SK-N-SH (cell line): ENCODE results near the gene NYAP2. TPM values are rescaled to one million over a fixed set of nuclear protein-coding genes. Genes with fewer than 3 reads are reported as not detected.

ENCODE experiments used
- CTCF ChIA-PET: fragments of 300-600, 350-600 bp; formaldehyde crosslinking; extraction: SDS; loops from one replicate; lab custom pipeline; 2021; lab: Yijun Ruan, JAX
- POLR2A ChIA-PET: fragments of 350-600 bp; sonication (Branson Sonifier 250); formaldehyde crosslinking; extraction: SDS; loops from one replicate; lab custom pipeline; 2020; ENCODE audit warnings: antibody characterized with exemption, inconsistent platforms; lab: Yijun Ruan, JAX
- DNase-seq: peaks from one replicate; pipeline ENCODE4 v3.0.0; 2012
- H2AFZ ChIP-seq: fragments of 200-600 bp; sonication (generic); 2 replicates; pipeline ENCODE4 v1.8.1; 2016; ENCODE audit warnings: antibody characterized with exemption, mild to moderate bottlenecking, low read depth
- H3F3A ChIP-seq: fragments of 200-600 bp; sonication (generic); replicated peaks from 2 replicates; pipeline ENCODE3; 2016; ENCODE audit warnings: antibody characterized with exemption, mild to moderate bottlenecking; ENCODE audit not compliant: insufficient read depth
- H3K27ac ChIP-seq, 2 experiments: fragments of 200-500 bp in 1 of 2; fragments of 200-600 bp in 1 of 2; sonication (Bioruptor generic) in 1 of 2; sonication (generic), shearing (Covaris generic) in 1 of 2; 2 replicates each; pipeline versions ENCODE4 v1.5.1 to v1.6.1; 2014 to 2016; ENCODE audit warnings: low read depth in 2 of 2, inconsistent platforms in 1 of 2, low read length in 1 of 2, mild to moderate bottlenecking in 1 of 2, mixed read lengths in 1 of 2
- H3K27me3 ChIP-seq: fragments of 200-600 bp; sonication (generic), shearing (Covaris generic); 2 replicates; pipeline ENCODE4 v1.6.1; 2016; ENCODE audit warnings: mixed run types; ENCODE audit not compliant: insufficient read depth
- H3K36me3 ChIP-seq, 2 experiments: fragments of 200-500 bp in 1 of 2; fragments of 200-600 bp in 1 of 2; sonication (Bioruptor generic) in 1 of 2; sonication (generic) in 1 of 2; replicated peaks in 1 of 2; 2 replicates each; pipeline versions ENCODE3 to v1.5.1; 2014 to 2016; ENCODE audit warnings: low read length in 1 of 2, mild to moderate bottlenecking in 1 of 2; ENCODE audit not compliant: insufficient read depth in 2 of 2, control insufficient read depth in 1 of 2
- H3K4me1 ChIP-seq, 2 experiments: fragments of 200-500 bp in 1 of 2; fragments of 200-600 bp in 1 of 2; sonication (Bioruptor generic) in 1 of 2; sonication (generic), shearing (Covaris generic) in 1 of 2; 2 replicates each; pipeline versions ENCODE4 v1.5.1 to v1.6.1; 2014 to 2016; ENCODE audit warnings: low read depth in 1 of 2, low read length in 1 of 2, mixed run types in 1 of 2; ENCODE audit not compliant: insufficient read depth in 2 of 2, control insufficient read depth in 1 of 2
- H3K4me2 ChIP-seq: fragments of 200-600 bp; sonication (generic), shearing (Covaris generic); 2 replicates; pipeline ENCODE4 v1.6.1; 2017; ENCODE audit warnings: mixed run types
- H3K4me3 ChIP-seq, 2 experiments: fragments of 200-500 bp in 1 of 2; fragments of 200-600 bp in 1 of 2; sonication (Bioruptor generic) in 1 of 2; sonication (generic), shearing (Covaris generic) in 1 of 2; 2 replicates each; pipeline versions ENCODE4 v1.5.1 to v1.8.1; 2014 to 2016; ENCODE audit warnings: low read depth in 2 of 2, inconsistent platforms in 1 of 2, low read length in 1 of 2, mild to moderate bottlenecking in 1 of 2, mixed read lengths in 1 of 2, moderate library complexity in 1 of 2
- H3K79me2 ChIP-seq: fragments of 200-600 bp; sonication (generic); 2 replicates; pipeline ENCODE4 v1.8.1; 2017; ENCODE audit warnings: mild to moderate bottlenecking; ENCODE audit not compliant: insufficient read depth
- H3K9ac ChIP-seq: fragments of 200-600 bp; sonication (generic); 2 replicates; pipeline ENCODE4 v1.6.1; 2017; ENCODE audit warnings: mixed run types
- H3K9me2 ChIP-seq: fragments of 200-600 bp; sonication (generic); 2 replicates; pipeline ENCODE4 v1.6.1; 2017; ENCODE audit warnings: mixed run types
- H3K9me3 ChIP-seq: fragments of 200-600 bp; sonication (generic); 2 replicates; pipeline ENCODE4 v1.6.1; 2017; ENCODE audit warnings: mixed run types, mild to moderate bottlenecking, moderate library complexity
- H4K20me1 ChIP-seq: fragments of 200-600 bp; sonication (generic); 2 replicates; pipeline ENCODE4 v1.6.1; 2017; ENCODE audit warnings: mild to moderate bottlenecking, mixed run types; ENCODE audit not compliant: insufficient read depth
- CHD2 ChIP-seq: fragments of 150-350 bp; IDR thresholded peaks from 2 replicates; pipeline ENCODE4 v1.6.1; 2018; ENCODE audit warnings: low read length; ENCODE audit not compliant: partially characterized antibody
- GABPA ChIP-seq: IDR thresholded peaks from 2 replicates; pipeline ENCODE4 v1.4.0; 2012; ENCODE audit warnings: low read depth, mild to moderate bottlenecking
- JUND ChIP-seq: IDR thresholded peaks from 2 replicates; pipeline ENCODE4 v1.4.0; 2012
- MEF2A ChIP-seq: IDR thresholded peaks from 2 replicates; pipeline ENCODE4 v1.4.0; 2012; ENCODE audit warnings: low read depth, borderline replicate concordance
- MXI1 ChIP-seq: IDR thresholded peaks from 2 replicates; pipeline ENCODE4 v1.6.1; 2012; ENCODE audit warnings: mild to moderate bottlenecking, low read depth, low read length, improper control_type of control experiment
- POLR2AphosphoS5 ChIP-seq: IDR thresholded peaks from 2 replicates; pipeline ENCODE4 v1.6.1; 2012; ENCODE audit warnings: low read depth, low read length
- RAD21 ChIP-seq: IDR thresholded peaks from 2 replicates; pipeline ENCODE4 v1.6.1; 2012; ENCODE audit warnings: mild to moderate bottlenecking, low read length
- SIN3A ChIP-seq: IDR thresholded peaks from 2 replicates; pipeline ENCODE4 v1.6.1; 2012; ENCODE audit warnings: low read depth, mild to moderate bottlenecking, low read length, moderate library complexity, borderline replicate concordance
- TEAD4 ChIP-seq: IDR thresholded peaks from 2 replicates; pipeline ENCODE4 v1.4.0; 2012; ENCODE audit warnings: mild to moderate bottlenecking, borderline replicate concordance; ENCODE audit not compliant: insufficient read depth
- WGBS: methylation state at CpG from one replicate; pipeline ENCODE4 v1.1.6; 2017; ENCODE audit warnings: low lambda C conversion rate; 5-methylcytosine and 5-hydroxymethylcytosine counted together
- polyA plus RNA-seq, 3 experiments: library from polyadenylated mRNA; depleted of rRNA; stranded (reverse); fragments of >200 nt; gene quantifications; 2 replicates each; pipeline ENCODE4 v1.2.3, GENCODE V29; 2012
- TF ChIP-seq, protein P1 (sequence below): IDR thresholded peaks from 2 replicates; pipeline ENCODE4 v1.4.0; 2012; ENCODE audit warnings: low read depth, borderline replicate concordance
- TF ChIP-seq, protein P2 (sequence below): fragments of 200-600 bp; sonication (generic); IDR thresholded peaks from 2 replicates; pipeline ENCODE4 v1.6.1; 2017; ENCODE audit warnings: antibody characterized with exemption, mild to moderate bottlenecking, moderate library complexity
- TF ChIP-seq, protein P3 (sequence below): IDR thresholded peaks from 2 replicates; pipeline ENCODE4 v1.4.0; 2012; ENCODE audit warnings: low read depth, borderline replicate concordance
- TF ChIP-seq, protein P4 (sequence below): fragments of 150-350 bp; IDR thresholded peaks from 2 replicates; pipeline ENCODE4 v1.6.1; 2017; ENCODE audit warnings: antibody characterized with exemption, low read length, low read depth, borderline replicate concordance
- TF ChIP-seq, protein P5 (sequence below): IDR thresholded peaks from 2 replicates; pipeline ENCODE4 v1.6.1; 2012; ENCODE audit warnings: mild to moderate bottlenecking, low read depth, low read length, moderate library complexity

Gene NYAP2
- polyA plus RNA-seq, 1 of the 3 experiments (the other 2 are of a cell fraction): not detected

DNA sequence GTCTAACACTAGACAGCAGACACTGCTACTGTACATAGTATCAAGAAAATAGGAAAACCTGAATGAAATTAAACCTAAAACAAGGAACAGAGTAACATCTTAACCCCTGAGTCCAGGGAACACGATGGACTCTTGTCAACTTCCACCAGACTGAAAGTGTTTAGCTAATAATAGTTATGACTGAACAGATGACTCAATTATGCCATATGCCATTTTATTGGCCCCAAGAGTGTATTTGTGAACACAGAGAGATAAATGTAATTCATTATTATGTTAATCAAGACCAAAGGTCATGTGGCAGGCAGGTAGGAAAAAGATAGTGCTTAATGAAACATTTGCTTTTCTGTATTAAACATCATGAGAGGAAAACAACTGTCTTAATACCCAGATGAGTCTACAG is 58.0 kb downstream of the NYAP2 start:
- Histone ChIP-seq H3K79me2 (no peaks in the 10 kb centered on the region), H3K27ac (no peak overlapping the region), H3K9me2 (no peaks in the 10 kb centered on the region), H3K36me3 (no peaks in the 10 kb centered on the region), H3K4me1 (no peaks in the 10 kb centered on the region), H3K9me3 (no peaks in the 10 kb centered on the region), H3K4me2 (no peak overlapping the region), H3F3A (no peaks in the 10 kb centered on the region), H4K20me1 (no peaks in the 10 kb centered on the region), H3K9ac (no peak overlapping the region), H3K27me3 (no peaks in the 10 kb centered on the region), H3K4me3 (no peak overlapping the region), H2AFZ (no peak overlapping the region)
- no peak for DNase-seq
- 15% methylated on average over 1 of the region's 1 CpG for WGBS
- ChIA-PET CTCF (no interaction called here), POLR2A (no interaction called here)
- TF ChIP-seq RAD21 (no peak), JUND (no peak), SIN3A (no peak), MXI1 (no peak), POLR2AphosphoS5 (no peak), TEAD4 (no peak), MEF2A (no peak), GABPA (no peak)
- TF ChIP-seq, protein P1, sequence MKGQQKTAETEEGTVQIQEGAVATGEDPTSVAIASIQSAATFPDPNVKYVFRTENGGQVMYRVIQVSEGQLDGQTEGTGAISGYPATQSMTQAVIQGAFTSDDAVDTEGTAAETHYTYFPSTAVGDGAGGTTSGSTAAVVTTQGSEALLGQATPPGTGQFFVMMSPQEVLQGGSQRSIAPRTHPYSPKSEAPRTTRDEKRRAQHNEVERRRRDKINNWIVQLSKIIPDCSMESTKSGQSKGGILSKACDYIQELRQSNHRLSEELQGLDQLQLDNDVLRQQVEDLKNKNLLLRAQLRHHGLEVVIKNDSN: no peak
- TF ChIP-seq, protein P2, sequence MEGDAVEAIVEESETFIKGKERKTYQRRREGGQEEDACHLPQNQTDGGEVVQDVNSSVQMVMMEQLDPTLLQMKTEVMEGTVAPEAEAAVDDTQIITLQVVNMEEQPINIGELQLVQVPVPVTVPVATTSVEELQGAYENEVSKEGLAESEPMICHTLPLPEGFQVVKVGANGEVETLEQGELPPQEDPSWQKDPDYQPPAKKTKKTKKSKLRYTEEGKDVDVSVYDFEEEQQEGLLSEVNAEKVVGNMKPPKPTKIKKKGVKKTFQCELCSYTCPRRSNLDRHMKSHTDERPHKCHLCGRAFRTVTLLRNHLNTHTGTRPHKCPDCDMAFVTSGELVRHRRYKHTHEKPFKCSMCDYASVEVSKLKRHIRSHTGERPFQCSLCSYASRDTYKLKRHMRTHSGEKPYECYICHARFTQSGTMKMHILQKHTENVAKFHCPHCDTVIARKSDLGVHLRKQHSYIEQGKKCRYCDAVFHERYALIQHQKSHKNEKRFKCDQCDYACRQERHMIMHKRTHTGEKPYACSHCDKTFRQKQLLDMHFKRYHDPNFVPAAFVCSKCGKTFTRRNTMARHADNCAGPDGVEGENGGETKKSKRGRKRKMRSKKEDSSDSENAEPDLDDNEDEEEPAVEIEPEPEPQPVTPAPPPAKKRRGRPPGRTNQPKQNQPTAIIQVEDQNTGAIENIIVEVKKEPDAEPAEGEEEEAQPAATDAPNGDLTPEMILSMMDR: no peak
- TF ChIP-seq, protein P3, sequence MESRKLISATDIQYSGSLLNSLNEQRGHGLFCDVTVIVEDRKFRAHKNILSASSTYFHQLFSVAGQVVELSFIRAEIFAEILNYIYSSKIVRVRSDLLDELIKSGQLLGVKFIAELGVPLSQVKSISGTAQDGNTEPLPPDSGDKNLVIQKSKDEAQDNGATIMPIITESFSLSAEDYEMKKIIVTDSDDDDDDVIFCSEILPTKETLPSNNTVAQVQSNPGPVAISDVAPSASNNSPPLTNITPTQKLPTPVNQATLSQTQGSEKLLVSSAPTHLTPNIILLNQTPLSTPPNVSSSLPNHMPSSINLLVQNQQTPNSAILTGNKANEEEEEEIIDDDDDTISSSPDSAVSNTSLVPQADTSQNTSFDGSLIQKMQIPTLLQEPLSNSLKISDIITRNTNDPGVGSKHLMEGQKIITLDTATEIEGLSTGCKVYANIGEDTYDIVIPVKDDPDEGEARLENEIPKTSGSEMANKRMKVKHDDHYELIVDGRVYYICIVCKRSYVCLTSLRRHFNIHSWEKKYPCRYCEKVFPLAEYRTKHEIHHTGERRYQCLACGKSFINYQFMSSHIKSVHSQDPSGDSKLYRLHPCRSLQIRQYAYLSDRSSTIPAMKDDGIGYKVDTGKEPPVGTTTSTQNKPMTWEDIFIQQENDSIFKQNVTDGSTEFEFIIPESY: no peak

DNA sequence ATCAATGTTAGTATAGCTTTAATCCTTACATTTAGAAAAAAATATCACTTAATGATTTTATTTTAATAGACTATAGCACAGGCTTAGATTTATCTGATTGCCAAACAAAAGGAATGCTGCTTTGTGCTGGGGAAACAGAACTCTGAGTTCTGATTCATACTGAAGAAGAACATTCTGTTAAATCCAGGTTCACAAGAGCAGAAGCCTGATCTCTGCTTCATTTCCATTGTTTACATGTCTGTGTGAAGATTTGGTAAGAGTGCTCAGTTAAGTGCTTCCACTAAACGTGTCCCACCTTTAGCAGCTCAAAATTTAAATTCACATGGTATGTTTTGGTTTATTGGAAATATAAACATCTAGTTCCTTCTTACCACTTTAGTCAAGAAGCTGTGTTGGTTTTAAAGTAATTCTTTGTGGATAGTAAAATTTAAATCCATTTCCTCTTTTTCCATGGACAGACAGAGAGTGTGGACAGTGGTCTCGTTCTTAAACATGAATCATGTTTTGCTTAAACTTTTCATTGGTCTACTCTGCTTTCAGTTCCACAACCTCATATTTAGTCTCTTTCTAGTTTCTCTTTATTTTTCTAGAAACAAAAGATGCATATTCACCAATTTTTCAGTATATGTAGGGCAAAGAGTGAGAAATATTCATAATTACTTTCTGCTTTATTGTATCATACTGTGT is 59.1 kb downstream of the NYAP2 start:
- H3K9me2 ChIP-seq: no peaks in the 10 kb centered on the region
- no peak overlapping the region for H2AFZ ChIP-seq
- no peak overlapping the region for H3K4me3 ChIP-seq
- H4K20me1 ChIP-seq: no peaks in the 10 kb centered on the region
- H3K4me2 ChIP-seq: no peak overlapping the region
- H3K36me3 ChIP-seq: no peaks in the 10 kb centered on the region
- no peak overlapping the region for H3K27ac ChIP-seq
- no peak for DNase-seq
- no peaks in the 10 kb centered on the region for H3K4me1 ChIP-seq
- POLR2A ChIA-PET: no interaction called here
- H3K79me2 ChIP-seq: no peaks in the 10 kb centered on the region
- H3F3A ChIP-seq: no peaks in the 10 kb centered on the region
- 36% methylated on average over 2 of the region's 2 CpGs for WGBS
- CTCF ChIA-PET: interaction anchor here (0.6 kb wide), 1 partner anchor 492 kb away, joined by 4 read pairs; no protein-coding TSS in a partner anchor
- H3K9me3 ChIP-seq: no peaks in the 10 kb centered on the region
- no peak overlapping the region for H3K9ac ChIP-seq
- no peaks in the 10 kb centered on the region for H3K27me3 ChIP-seq
- no peak for TF ChIP-seq CHD2
- TF ChIP-seq, protein P2: no peak
- TF ChIP-seq, protein P4, sequence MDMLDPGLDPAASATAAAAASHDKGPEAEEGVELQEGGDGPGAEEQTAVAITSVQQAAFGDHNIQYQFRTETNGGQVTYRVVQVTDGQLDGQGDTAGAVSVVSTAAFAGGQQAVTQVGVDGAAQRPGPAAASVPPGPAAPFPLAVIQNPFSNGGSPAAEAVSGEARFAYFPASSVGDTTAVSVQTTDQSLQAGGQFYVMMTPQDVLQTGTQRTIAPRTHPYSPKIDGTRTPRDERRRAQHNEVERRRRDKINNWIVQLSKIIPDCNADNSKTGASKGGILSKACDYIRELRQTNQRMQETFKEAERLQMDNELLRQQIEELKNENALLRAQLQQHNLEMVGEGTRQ: no peak
- TF ChIP-seq, protein P5, sequence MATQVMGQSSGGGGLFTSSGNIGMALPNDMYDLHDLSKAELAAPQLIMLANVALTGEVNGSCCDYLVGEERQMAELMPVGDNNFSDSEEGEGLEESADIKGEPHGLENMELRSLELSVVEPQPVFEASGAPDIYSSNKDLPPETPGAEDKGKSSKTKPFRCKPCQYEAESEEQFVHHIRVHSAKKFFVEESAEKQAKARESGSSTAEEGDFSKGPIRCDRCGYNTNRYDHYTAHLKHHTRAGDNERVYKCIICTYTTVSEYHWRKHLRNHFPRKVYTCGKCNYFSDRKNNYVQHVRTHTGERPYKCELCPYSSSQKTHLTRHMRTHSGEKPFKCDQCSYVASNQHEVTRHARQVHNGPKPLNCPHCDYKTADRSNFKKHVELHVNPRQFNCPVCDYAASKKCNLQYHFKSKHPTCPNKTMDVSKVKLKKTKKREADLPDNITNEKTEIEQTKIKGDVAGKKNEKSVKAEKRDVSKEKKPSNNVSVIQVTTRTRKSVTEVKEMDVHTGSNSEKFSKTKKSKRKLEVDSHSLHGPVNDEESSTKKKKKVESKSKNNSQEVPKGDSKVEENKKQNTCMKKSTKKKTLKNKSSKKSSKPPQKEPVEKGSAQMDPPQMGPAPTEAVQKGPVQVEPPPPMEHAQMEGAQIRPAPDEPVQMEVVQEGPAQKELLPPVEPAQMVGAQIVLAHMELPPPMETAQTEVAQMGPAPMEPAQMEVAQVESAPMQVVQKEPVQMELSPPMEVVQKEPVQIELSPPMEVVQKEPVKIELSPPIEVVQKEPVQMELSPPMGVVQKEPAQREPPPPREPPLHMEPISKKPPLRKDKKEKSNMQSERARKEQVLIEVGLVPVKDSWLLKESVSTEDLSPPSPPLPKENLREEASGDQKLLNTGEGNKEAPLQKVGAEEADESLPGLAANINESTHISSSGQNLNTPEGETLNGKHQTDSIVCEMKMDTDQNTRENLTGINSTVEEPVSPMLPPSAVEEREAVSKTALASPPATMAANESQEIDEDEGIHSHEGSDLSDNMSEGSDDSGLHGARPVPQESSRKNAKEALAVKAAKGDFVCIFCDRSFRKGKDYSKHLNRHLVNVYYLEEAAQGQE: no peak
